ENCODE results near the gene NANOS3. TPM values are rescaled to one million over a fixed set of nuclear protein-coding genes. Genes with fewer than 3 reads are reported as not detected.
A peak's percentile ranks its signal among the peaks of the same experiment; 100 is the strongest.

Gene NANOS3
- total RNA-seq: 1 to 10 TPM; 1.0 to 1.2 TPM
- long read RNA-seq: 0 reads

- no peak for ATAC-seq
- no peak for DNase-seq
- intact Hi-C loops (cut with DNase I): no loop called here
Measured at GRCh38 chr19:13876834-13877233, at the start of gene NANOS3. Gene NANOS3, plus strand, starts transcription at chr19:13877134. Its CDS starts 115 bp downstream, at chr19:13877249.

GRCh38 chr19:13827656-13828055, 49.3 kb upstream of the NANOS3 start:
- intact Hi-C loops (cut with DNase I): no loop called here
- DNase-seq (no peak), ATAC-seq (no peak)

- ATAC-seq: no peak
- DNase-seq: peak; percentile 37
- intact Hi-C loops (cut with DNase I): loop anchor here in 1 of 2 donors (5.0 kb wide), 1 partner anchor 33 kb away; the partner anchor contains the start of gene ZSWIM4
Measured at GRCh38 chr19:13830114-13830740, 46.7 kb upstream of the NANOS3 start.

- ATAC-seq (no peak), DNase-seq (no peak)
- intact Hi-C loops (cut with DNase I): loop anchor here in 1 of 2 donors (5.0 kb wide), 1 partner anchor 34 kb away; the partner anchor contains the start of gene ZSWIM4
Measured at GRCh38 chr19:13830741-13831536, 46.0 kb upstream of the NANOS3 start.

GRCh38 chr19:13831537-13832467, 45.1 kb upstream of the NANOS3 start:
- DNase-seq: no peak
- intact Hi-C loops (cut with DNase I): loop anchor here in 1 of 2 donors (5.0 kb wide), 1 partner anchor 35 kb away; the partner anchor contains the start of gene ZSWIM4
- no peak for ATAC-seq

GRCh38 chr19:13833330-13834243, 43.3 kb upstream of the NANOS3 start:
- ATAC-seq (peak; percentile 80 to 87), DNase-seq (peak; percentile 97)
- intact Hi-C loops (cut with DNase I): loop anchor here in 1 of 2 donors (5.0 kb wide), 1 partner anchor 36 kb away; the partner anchor contains the start of gene ZSWIM4

- DNase-seq: no peak
- intact Hi-C loops (cut with DNase I): loop anchor here in 1 of 2 donors (5.0 kb wide), 1 partner anchor 37 kb away; the partner anchor contains the start of gene ZSWIM4
- no peak for ATAC-seq
Measured at GRCh38 chr19:13834244-13835069, 42.5 kb upstream of the NANOS3 start.

- DNase-seq: peak; percentile 47
- no peak for ATAC-seq
- intact Hi-C loops (cut with DNase I): no loop called here
Measured at GRCh38 chr19:13835791-13836723, 40.9 kb upstream of the NANOS3 start.

- no peak for DNase-seq
- intact Hi-C loops (cut with DNase I): no loop called here
- ATAC-seq: no peak
Measured at GRCh38 chr19:13838435-13839129, 38.4 kb upstream of the NANOS3 start.

GRCh38 chr19:13839130-13839937, 37.6 kb upstream of the NANOS3 start:
- DNase-seq (peak; percentile 95), ATAC-seq (peak; percentile 55 to 66)
- intact Hi-C loops (cut with DNase I): no loop called here

GRCh38 chr19:13839938-13840304, 37.0 kb upstream of the NANOS3 start:
- intact Hi-C loops (cut with DNase I): loop anchor here in 1 of 2 donors (10.0 kb wide), 1 partner anchor 685 kb away; the partner anchor contains the start of genes IER2 and STX10
- DNase-seq: no peak
- peak; percentile 6 to 11 for ATAC-seq

- intact Hi-C loops (cut with DNase I): loop anchor here in 1 of 2 donors (10.0 kb wide), 1 partner anchor 686 kb away; the partner anchor contains the start of genes IER2 and STX10
- ATAC-seq (peak in 1 of 2 donors; percentile 24), DNase-seq (peak; percentile 77)
Measured at GRCh38 chr19:13840305-13841085, 36.4 kb upstream of the NANOS3 start.

GRCh38 chr19:13841086-13841961, 35.6 kb upstream of the NANOS3 start:
- intact Hi-C loops (cut with DNase I): loop anchor here in 1 of 2 donors (10.0 kb wide), 1 partner anchor 687 kb away; the partner anchor contains the start of genes IER2 and STX10
- peak; percentile 70 for DNase-seq
- peak in 1 of 2 donors; percentile 0 for ATAC-seq

Measured in left cardiac atrium (tissue), 4 donors.